K562 (cell line): ENCODE data around the gene AGAP1. TPM values are rescaled to one million over a fixed set of nuclear protein-coding genes. Genes with fewer than 3 reads are reported as not detected.

Experiments
- ATAC-seq: fragments of 200-7000 bp; cut with Tn5 transposase; 3 replicates; pipeline ENCODE4 v1.9.1; 2020; ENCODE audit warnings: moderate library complexity
- BruUV-seq: library from RNA; stranded (reverse); fragments of 400-500 nt; replicated peaks from 2 replicates; lab custom pipeline; 2021; lab: Mats Ljungman, UMichigan
- CTCF ChIA-PET: fragments of 300-600 bp; formaldehyde crosslinking; extraction: SDS; loops from one replicate; lab custom pipeline; 2021; ENCODE audit warnings: low intra/inter-chr PET ratio; lab: Yijun Ruan, JAX
- POLR2A ChIA-PET: fragments of 300-600, 350-650 bp; sonication (Branson Sonifier 250); formaldehyde crosslinking; extraction: SDS; loops from one replicate; lab custom pipeline; 2021; ENCODE audit warnings: antibody characterized with exemption, inconsistent platforms; lab: Yijun Ruan, JAX
- DNase-seq, 4 experiments: peaks; one replicate each; pipeline versions ENCODE4 v3.0.0 to v3.0.0-alpha.2; 2011 to 2018; ENCODE audit warnings: low spot score in 3 of 4, mixed read lengths in 3 of 4; ENCODE audit errors: extremely low read depth in 1 of 4
- FAIRE-seq: peaks from 2 replicates; lab custom pipeline; 2011; peaks lifted over from hg19 to GRCh38; lab: Jason Lieb, UNC
- H2AFZ ChIP-seq: 2 replicates; pipeline ENCODE4 v1.6.0; 2011; ENCODE audit warnings: low read depth, low read length, control low read depth, inconsistent platforms
- H3K27ac ChIP-seq: fragments of 200-600 bp; 3 replicates; pipeline ENCODE4 v1.8.0; 2011; ENCODE audit warnings: low read depth, mild to moderate bottlenecking, control low read depth, inconsistent platforms, low read length, moderate library complexity, mixed read lengths; ENCODE audit errors: extremely low read depth
- H3K27me3 ChIP-seq, 2 experiments: fragments of 300-600 bp in 1 of 2; 2 replicates in 1 of 2; 3 replicates in 1 of 2; pipeline versions ENCODE4 v1.6.0 to v1.8.0; 2011; ENCODE audit warnings: inconsistent platforms in 2 of 2, low read length in 2 of 2, mild to moderate bottlenecking in 1 of 2, mixed read lengths in 1 of 2, moderate library complexity in 1 of 2; ENCODE audit not compliant: control insufficient read depth in 2 of 2, insufficient read depth in 2 of 2
- H3K36me3 ChIP-seq: fragments of 300-600 bp; 3 replicates; pipeline ENCODE4 v1.8.0; 2011; ENCODE audit warnings: mild to moderate bottlenecking, low read length, inconsistent platforms; ENCODE audit not compliant: control insufficient read depth, insufficient read depth
- H3K4me1 ChIP-seq, 2 experiments: fragments of 200-600 bp in 1 of 2; replicated peaks in 1 of 2; 2 replicates in 1 of 2; 3 replicates in 1 of 2; pipeline versions ENCODE4 v1.5.1 to v1.8.0; 2011; ENCODE audit warnings: inconsistent platforms in 2 of 2, low read length in 2 of 2, mild to moderate bottlenecking in 1 of 2, mixed read lengths in 1 of 2, moderate library complexity in 1 of 2; ENCODE audit not compliant: control insufficient read depth in 2 of 2, insufficient read depth in 2 of 2
- H3K4me2 ChIP-seq: 2 replicates; pipeline ENCODE4 v1.6.1; 2011; ENCODE audit warnings: low read length, control low read depth, inconsistent platforms, mixed read lengths; ENCODE audit not compliant: insufficient read depth
- H3K4me3 ChIP-seq: fragments of 200-600 bp; sonication (generic), shearing (Covaris generic); 2 replicates; pipeline ENCODE4 v1.5.1; 2016; ENCODE audit warnings: control low read depth, inconsistent platforms
- H3K79me2 ChIP-seq: fragments of 200-600 bp; 3 replicates; pipeline ENCODE4 v1.8.0; 2011; ENCODE audit warnings: low read length, inconsistent platforms; ENCODE audit not compliant: control insufficient read depth, insufficient read depth
- H3K9ac ChIP-seq, 2 experiments: 2 replicates each; pipeline versions ENCODE4 v1.6.0 to v1.6.1; 2011; ENCODE audit warnings: low read depth in 2 of 2, low read length in 2 of 2, control low read depth in 1 of 2, inconsistent platforms in 1 of 2, mild to moderate bottlenecking in 1 of 2, mixed read lengths in 1 of 2; ENCODE audit not compliant: insufficient read depth in 1 of 2
- H3K9me1 ChIP-seq: one replicate; pipeline ENCODE4 v1.6.0; 2011; ENCODE audit warnings: inconsistent platforms, mild to moderate bottlenecking, low read length, moderate library complexity; ENCODE audit not compliant: control insufficient read depth, insufficient read depth
- H3K9me3 ChIP-seq: replicated peaks from 2 replicates; pipeline ENCODE4 v1.5.1; 2011; ENCODE audit warnings: low read depth, low read length, inconsistent platforms; ENCODE audit not compliant: control insufficient read depth, insufficient read depth
- H4K20me1 ChIP-seq: replicated peaks from 2 replicates; pipeline ENCODE4 v1.6.1; 2011; ENCODE audit warnings: low read length, inconsistent platforms, mixed read lengths; ENCODE audit not compliant: control insufficient read depth, insufficient read depth
- BCL6 ChIP-seq: fragments of 250-450 bp; sonication (Bioruptor Pico); IDR thresholded peaks from 2 replicates; pipeline ENCODE4 v1.4.0; 2020
- BRD4 ChIP-seq: fragments of 200-600 bp; sonication (generic); IDR thresholded peaks from 2 replicates; pipeline ENCODE4 v1.6.1; 2017; ENCODE audit warnings: inconsistent platforms
- BRF1 ChIP-seq: IDR thresholded peaks from 3 replicates; pipeline ENCODE4 v1.6.1; 2011; ENCODE audit warnings: borderline replicate concordance, mild to moderate bottlenecking; ENCODE audit not compliant: insufficient read length; ENCODE audit errors: extremely low read depth
- CEBPG ChIP-seq, 3 experiments: fragments of 200-800 bp in 1 of 3; sonication (Bioruptor generic) in 1 of 3; sonication (generic) in 1 of 3; formaldehyde crosslinking in 1 of 3; IDR thresholded peaks in 2 of 3; conservative IDR thresholded peaks in 1 of 3; 2 replicates each; pipeline versions ENCODE4 v1.6.1 to v1.8.0; 2016 to 2022; ENCODE audit warnings: missing compliant biosample characterization in 2 of 3, missing genetic modification characterization in 2 of 3, mild to moderate bottlenecking in 1 of 3, missing genetic modification reagents in 1 of 3
- CREB3L1 ChIP-seq: fragments of 450-650 bp; IDR thresholded peaks from 2 replicates; pipeline ENCODE4 v1.6.1; 2014; ENCODE audit warnings: low read depth, mild to moderate bottlenecking, moderate library complexity, borderline replicate concordance
- CREBBP ChIP-seq: IDR thresholded peaks from one replicate; pipeline ENCODE4 v1.6.1; 2012; ENCODE audit warnings: low read depth, mild to moderate bottlenecking, control low read depth, inconsistent platforms, low read length
- CXXC5 ChIP-seq: fragments of 250-450 bp; sonication (Bioruptor Pico); IDR thresholded peaks from 2 replicates; pipeline ENCODE4 v1.8.0; 2022; ENCODE audit warnings: inconsistent platforms, mild to moderate bottlenecking, moderate library complexity
- ERF ChIP-seq: fragments of 450-650 bp; formaldehyde crosslinking; IDR thresholded peaks from 2 replicates; pipeline ENCODE4 v1.4.0; 2020; ENCODE audit warnings: mild to moderate bottlenecking, mixed read lengths
- GABPB1 ChIP-seq: sonication (generic); formaldehyde crosslinking; IDR thresholded peaks from 2 replicates; pipeline ENCODE4 v1.8.0; 2022; ENCODE audit warnings: mild to moderate bottlenecking, missing genetic modification reagents
- MTA2 ChIP-seq: fragments of 450-650 bp; IDR thresholded peaks from 2 replicates; pipeline ENCODE4 v1.6.1; 2016; ENCODE audit warnings: low read depth
- NCOA1 ChIP-seq: fragments of 450-650 bp; IDR thresholded peaks from 2 replicates; pipeline ENCODE4 v1.6.1; 2016; ENCODE audit warnings: low read depth
- NFATC3 ChIP-seq: fragments of 450-650 bp; IDR thresholded peaks from 2 replicates; pipeline ENCODE4 v1.6.1; 2017; ENCODE audit warnings: mild to moderate bottlenecking
- NFIC ChIP-seq: fragments of 450-650 bp; IDR thresholded peaks from 2 replicates; pipeline ENCODE4 v1.6.1; 2017; ENCODE audit warnings: mild to moderate bottlenecking, inconsistent platforms
- PHF21A ChIP-seq: fragments of 450-650 bp; IDR thresholded peaks from 2 replicates; pipeline ENCODE4 v1.6.1; 2017; ENCODE audit warnings: low read depth, borderline replicate concordance
- RBM17 ChIP-seq: fragments of 200-400 bp; formaldehyde crosslinking; IDR thresholded peaks from 2 replicates; pipeline ENCODE4 v1.6.1; 2017; ENCODE audit warnings: low read depth, mild to moderate bottlenecking, low read length, borderline replicate concordance
- TCF7L2 ChIP-seq: fragments of 150-350 bp; IDR thresholded peaks from 2 replicates; pipeline ENCODE4 v1.6.1; 2016; ENCODE audit warnings: low read depth, mild to moderate bottlenecking, low read length, moderate library complexity
- TEAD2 ChIP-seq: fragments of 450-650 bp; IDR thresholded peaks from 2 replicates; pipeline ENCODE4 v1.6.1; 2016; ENCODE audit warnings: missing genetic modification characterization, control low read depth, missing compliant biosample characterization
- ZKSCAN8 ChIP-seq: fragments of 200-800 bp; sonication (Bioruptor generic); IDR thresholded peaks from 2 replicates; pipeline ENCODE4 v1.6.1; 2016; ENCODE audit warnings: missing genetic modification characterization, missing compliant biosample characterization
- ZNF140 ChIP-seq: fragments of 250-450 bp; sonication (Bioruptor Pico); IDR thresholded peaks from 2 replicates; pipeline ENCODE4 v1.8.0; 2021; ENCODE audit warnings: moderate library complexity, mild to moderate bottlenecking, inconsistent platforms
- WGBS: fragments of 100-300 bp; shearing (Covaris generic); methylation state at CpG from one replicate; pipeline ENCODE4 v1.1.6; 2016; ENCODE audit warnings: low coverage, mixed read lengths; ENCODE audit not compliant: insufficient coverage; ENCODE audit errors: missing lambda C conversion rate; 5-methylcytosine and 5-hydroxymethylcytosine counted together
- in situ Hi-C: fragments of 300-500 bp; cut with MboI; formaldehyde crosslinking; loops from 4 replicates; pipeline ENCODE4 v1.15.0; 2018; ENCODE audit warnings: inconsistent platforms, mixed read lengths
- intact Hi-C: fragments of 100-400 bp; cut with micrococcal nuclease; formaldehyde crosslinking; loops from 2 replicates; pipeline ENCODE4 v1.14.2; 2022
- polyA plus RNA-seq, 8 experiments: library from polyadenylated mRNA; depleted of rRNA in 4 of 8; stranded (reverse) in 5 of 8; unstranded in 3 of 8; fragments of >200 nt; fragmentation: Nextera tagmentation in 2 of 8; fragmentation: Illumina TruSeq in 1 of 8; extraction: Ambion mirVana in 2 of 8; extraction: Trizol in 1 of 8; gene quantifications; 2 replicates each; pipeline versions ENCODE4 v1.2.1 to v1.2.3, GENCODE V29; 2011 to 2014; ENCODE audit warnings: inconsistent platforms in 1 of 8, missing spikeins in 1 of 8
- total RNA-seq, 7 experiments: library from RNA; depleted of rRNA in 6 of 7; stranded (reverse); fragments of >200 nt in 6 of 7; fragmentation: Illumina TruSeq in 2 of 7; extraction: Trizol in 2 of 7; gene quantifications; 2 replicates each; pipeline versions ENCODE4 v1.2.1 to v1.2.3, GENCODE V29; 2011 to 2021; ENCODE audit warnings: low replicate concordance in 1 of 7
- TF ChIP-seq, protein P1 (sequence below): fragments of 250-450 bp; sonication (Bioruptor Pico); IDR thresholded peaks from 2 replicates; pipeline ENCODE4 v1.5.0; 2020; ENCODE audit warnings: mild to moderate bottlenecking

Gene AGAP1
- total and polyA plus RNA-seq, 9 of the 15 experiments (the other 6 are each of a cell fraction or from before 2014, with no cell fraction given) = 1.3 to 24.0 (median 10.6) TPM

DNA sequence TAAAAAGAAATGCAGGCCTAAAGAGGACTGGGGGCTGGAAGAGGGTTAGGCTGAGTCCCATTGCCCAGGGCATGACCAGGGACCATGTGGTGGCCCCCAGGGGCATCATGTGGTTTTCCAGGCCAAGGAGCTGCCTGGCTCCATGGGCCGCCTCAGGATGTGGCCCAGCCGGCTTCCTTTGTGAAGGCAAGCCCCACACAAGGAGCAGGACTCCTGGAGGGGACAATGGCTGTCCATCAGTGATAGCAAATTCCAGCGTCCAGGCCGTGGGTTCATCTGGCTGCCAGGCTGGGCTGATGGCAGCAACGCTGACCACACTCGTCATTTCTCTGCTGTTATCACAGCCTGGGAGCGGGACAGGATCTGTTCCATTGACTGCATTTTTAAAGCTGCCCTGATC is 591.8 kb downstream of the AGAP1 start (continued):
- no peak for TF ChIP-seq CREB3L1
- TF ChIP-seq ZKSCAN8 (CRISPR knock-in tag) = no peak
- no peak for TF ChIP-seq RBM17
- no peak for TF ChIP-seq CEBPG (CRISPR knock-in tag; IDR thresholded peaks at IDR 0.05)
- TF ChIP-seq CEBPG (tag; conservative IDR thresholded peaks at IDR 0.05 in 1 of 2, IDR thresholded peaks at IDR 0.05 in 1 of 2) = no peak
- TF ChIP-seq PHF21A = no peak
- TF ChIP-seq NFATC3 = no peak
- no peak for TF ChIP-seq CXXC5 (CRISPR knock-in tag)

DNA sequence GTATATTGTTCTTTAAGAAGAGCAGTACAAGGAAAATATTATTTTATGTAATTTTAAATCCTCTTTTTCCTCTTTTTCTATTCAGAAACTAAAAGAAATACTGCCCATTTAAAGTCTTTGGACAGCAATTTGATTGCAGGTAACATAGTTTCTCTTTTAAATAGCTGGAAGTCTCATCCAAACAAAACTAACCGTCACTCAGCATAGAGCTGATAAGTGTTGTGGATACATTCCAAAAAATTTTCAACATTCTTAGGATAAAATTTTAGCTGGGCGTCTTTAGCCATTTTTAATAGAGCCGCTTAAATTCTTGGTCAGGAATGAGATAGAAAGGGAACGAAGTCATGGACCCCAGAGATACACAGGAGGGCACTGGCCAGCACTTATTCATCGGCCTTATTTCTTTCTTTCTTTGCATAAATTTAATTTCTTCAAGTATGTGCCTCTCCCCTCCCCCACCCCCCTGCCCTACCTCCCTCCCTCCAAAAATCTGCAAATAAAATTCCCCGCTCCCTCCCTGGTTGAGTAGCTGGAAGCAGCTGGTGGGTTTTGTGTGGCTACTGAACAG is 592.6 kb downstream of the AGAP1 start:
- CTCF ChIA-PET = no interaction called here
- no peak overlapping the region for H3K9ac ChIP-seq
- BruUV-seq = no TSS peak
- H3K27me3 ChIP-seq = no peaks in the 10 kb centered on the region
- no peaks in the 10 kb centered on the region for H3K4me1 ChIP-seq
- H3K4me3 ChIP-seq = no peak overlapping the region
- no peaks in the 10 kb centered on the region for H3K9me3 ChIP-seq
- H3K27ac ChIP-seq = no peak overlapping the region
- in situ Hi-C loops (no loop called here), intact Hi-C loops (no loop called here)
- no peaks in the 10 kb centered on the region for H3K36me3 ChIP-seq
- 82% methylated on average over 5 of the region's 6 CpGs for WGBS
- no peaks in the 10 kb centered on the region for H3K79me2 ChIP-seq
- H3K9me1 ChIP-seq = no peaks in the 10 kb centered on the region
- POLR2A ChIA-PET = interaction anchor here (1.6 kb wide), 1 partner anchor 13 kb away, joined by 3 read pairs; no protein-coding TSS in a partner anchor
- no peak overlapping the region for H3K4me2 ChIP-seq
- ATAC-seq = no peak
- no peak for FAIRE-seq
- no peaks in the 10 kb centered on the region for H4K20me1 ChIP-seq
- H2AFZ ChIP-seq = no peak overlapping the region
- no peak for DNase-seq
- TF ChIP-seq TEAD2 (tag) (no peak), TCF7L2 (no peak), CREBBP (no peak), NCOA1 (no peak), BRF1 (no peak), ZNF140 (no peak), PHF21A (no peak), BRD4 (no peak), MTA2 (no peak), ERF (CRISPR knock-in tag) (no peak), GABPB1 (CRISPR knock-in tag) (no peak), NFIC (no peak), BCL6 (CRISPR knock-in tag) (no peak)
- TF ChIP-seq, protein P1, sequence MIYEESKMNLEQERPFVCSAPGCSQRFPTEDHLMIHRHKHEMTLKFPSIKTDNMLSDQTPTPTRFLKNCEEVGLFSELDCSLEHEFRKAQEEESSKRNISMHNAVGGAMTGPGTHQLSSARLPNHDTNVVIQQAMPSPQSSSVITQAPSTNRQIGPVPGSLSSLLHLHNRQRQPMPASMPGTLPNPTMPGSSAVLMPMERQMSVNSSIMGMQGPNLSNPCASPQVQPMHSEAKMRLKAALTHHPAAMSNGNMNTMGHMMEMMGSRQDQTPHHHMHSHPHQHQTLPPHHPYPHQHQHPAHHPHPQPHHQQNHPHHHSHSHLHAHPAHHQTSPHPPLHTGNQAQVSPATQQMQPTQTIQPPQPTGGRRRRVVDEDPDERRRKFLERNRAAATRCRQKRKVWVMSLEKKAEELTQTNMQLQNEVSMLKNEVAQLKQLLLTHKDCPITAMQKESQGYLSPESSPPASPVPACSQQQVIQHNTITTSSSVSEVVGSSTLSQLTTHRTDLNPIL (CRISPR knock-in tag) = no peak
